Hair follicle dermal papilla cell (primary cell): Measurements from ENCODE around the gene FERMT3. TPM values are rescaled to one million over a fixed set of nuclear protein-coding genes. Genes with fewer than 3 reads are reported as not detected.

Source experiments
- total RNA-seq: library from RNA; depleted of rRNA; stranded (reverse); fragments of >200 nt; gene quantifications from 2 replicates; pipeline ENCODE4 v1.2.3, GENCODE V29; 2012

The FERMT3 gene
- total RNA-seq = 1.1 and 1.9 TPM in 2 replicates

DNA sequence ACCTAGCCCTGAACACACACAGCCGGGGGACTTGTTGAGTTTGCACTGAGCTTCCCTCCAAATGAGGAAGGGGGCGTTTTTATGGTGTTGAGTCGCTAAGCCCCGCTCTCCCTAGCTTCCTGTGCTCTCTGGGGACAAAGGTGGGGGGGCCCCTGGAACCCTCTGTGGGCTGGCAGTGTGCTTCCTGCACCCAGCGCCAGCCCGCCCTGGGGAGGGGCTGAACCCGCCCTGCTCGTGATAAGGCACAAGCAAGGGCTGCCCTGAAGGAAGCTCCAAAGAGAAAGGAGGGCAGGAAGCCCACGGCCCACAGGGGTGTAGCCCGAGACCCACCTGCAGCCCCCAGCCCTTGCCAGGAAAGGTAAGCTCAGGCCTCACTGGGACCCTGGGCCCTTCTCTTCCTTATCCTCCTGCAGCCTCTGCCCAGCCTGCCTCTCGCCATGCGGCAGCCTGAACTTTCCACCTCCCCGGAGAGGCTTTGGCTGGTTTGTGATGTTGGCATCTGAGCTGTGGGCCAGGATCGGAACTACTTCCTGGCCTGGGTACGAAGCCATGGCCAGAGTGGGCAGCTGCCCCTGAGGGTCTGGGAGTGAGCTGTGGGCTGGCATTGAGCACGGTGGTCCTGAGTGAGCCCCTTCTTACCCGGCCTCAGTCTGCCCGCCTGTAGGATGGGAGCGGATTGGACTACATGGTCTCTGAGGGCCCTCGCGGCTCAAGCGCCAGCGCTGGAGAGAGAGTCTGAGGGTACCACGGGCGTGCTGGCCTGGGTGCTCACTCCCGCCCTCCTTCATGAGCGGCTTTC lies at the start of gene FERMT3:
FERMT3 (plus strand) TSS at position 265 of the 799 bp plus-strand sequence. CDS start 644 bp downstream, outside the sequence.

DNA sequence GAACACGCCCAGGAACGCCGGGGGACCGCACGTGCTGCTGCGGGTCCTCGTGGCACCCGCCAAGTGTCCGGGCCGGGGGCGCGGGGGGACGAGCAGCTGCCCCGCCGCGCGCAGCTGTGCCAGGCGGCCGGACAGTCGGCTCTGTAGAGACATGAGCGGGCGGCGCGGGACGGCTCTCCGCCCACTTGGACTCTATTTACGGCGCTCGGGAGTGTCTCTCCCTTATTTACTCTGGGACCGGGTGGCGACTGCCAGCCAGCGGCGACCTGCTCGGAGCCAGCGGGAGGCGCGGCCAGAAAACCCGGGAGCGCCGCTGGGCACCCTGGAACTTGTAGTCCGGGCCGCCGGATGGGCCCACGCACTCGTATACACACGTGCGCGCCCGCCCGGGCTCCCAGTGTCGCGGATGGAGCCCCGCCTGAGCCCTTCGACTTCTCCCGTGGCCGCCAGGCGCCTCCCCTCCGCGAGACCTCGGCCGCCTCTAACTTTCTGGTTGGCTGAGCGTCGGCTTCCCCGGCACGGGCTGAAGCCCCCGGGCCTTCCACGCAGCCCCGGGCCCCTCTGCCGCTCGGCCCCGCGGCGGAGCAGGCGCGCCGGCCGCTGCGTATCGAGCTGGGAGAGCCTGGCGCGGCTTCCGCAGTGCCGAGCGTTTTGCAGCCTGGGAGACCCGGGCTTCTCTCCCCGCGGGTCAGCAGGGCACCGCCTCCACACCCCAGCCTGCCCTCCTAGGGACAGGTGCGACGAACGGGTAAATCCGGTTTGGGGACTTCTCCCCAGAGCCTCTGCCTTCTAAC lies 40.5 kb upstream of the FERMT3 start, which contains the start of gene MACROD1:
MACROD1 (minus strand) TSS at position 272 of the 794 bp plus-strand sequence; CDS start at position 153, 119 bp downstream.

DNA sequence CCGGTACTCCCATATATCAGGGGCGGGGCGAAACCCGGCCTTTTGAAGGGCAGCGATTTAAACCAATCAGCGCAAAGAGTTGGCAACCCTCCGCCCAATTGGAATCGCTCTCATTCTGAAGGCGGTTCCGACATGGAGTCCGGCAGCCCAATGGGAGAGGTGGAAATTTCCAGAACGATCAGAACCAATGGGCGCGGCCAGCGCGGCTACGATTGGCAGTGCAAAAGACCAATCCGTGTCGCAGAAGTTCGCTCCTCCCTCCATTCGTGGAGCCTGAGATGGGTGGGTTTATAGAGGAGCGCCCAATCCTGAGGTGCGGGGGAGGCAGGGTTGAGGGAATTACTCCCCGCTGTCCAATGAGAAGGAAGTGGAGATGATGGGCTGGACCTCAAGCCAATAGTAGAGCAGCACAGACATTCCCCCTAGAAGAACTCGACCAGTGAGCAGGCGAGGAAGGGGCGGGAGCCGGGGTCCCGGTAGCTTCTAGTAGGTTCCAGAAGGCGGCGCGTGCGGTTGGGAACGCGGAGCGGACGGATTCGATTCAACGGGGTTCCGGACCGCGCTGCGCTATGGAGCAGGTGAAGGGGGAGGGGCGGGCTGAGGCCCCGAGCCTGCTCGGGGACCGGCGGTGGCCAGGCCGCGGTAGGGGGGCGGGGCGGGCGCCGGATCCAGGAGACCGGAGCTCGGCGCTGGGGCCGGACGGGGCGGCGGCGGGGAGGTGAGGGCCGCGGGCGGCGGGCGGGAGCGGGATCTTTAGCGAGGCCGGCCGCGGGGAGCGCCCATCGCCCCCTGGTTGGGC lies 20.6 kb upstream of the FERMT3 start, which contains the start of gene STIP1:
STIP1 (plus strand) TSS at position 479 of the 799 bp plus-strand sequence; CDS start at position 570, 91 bp downstream.

DNA sequence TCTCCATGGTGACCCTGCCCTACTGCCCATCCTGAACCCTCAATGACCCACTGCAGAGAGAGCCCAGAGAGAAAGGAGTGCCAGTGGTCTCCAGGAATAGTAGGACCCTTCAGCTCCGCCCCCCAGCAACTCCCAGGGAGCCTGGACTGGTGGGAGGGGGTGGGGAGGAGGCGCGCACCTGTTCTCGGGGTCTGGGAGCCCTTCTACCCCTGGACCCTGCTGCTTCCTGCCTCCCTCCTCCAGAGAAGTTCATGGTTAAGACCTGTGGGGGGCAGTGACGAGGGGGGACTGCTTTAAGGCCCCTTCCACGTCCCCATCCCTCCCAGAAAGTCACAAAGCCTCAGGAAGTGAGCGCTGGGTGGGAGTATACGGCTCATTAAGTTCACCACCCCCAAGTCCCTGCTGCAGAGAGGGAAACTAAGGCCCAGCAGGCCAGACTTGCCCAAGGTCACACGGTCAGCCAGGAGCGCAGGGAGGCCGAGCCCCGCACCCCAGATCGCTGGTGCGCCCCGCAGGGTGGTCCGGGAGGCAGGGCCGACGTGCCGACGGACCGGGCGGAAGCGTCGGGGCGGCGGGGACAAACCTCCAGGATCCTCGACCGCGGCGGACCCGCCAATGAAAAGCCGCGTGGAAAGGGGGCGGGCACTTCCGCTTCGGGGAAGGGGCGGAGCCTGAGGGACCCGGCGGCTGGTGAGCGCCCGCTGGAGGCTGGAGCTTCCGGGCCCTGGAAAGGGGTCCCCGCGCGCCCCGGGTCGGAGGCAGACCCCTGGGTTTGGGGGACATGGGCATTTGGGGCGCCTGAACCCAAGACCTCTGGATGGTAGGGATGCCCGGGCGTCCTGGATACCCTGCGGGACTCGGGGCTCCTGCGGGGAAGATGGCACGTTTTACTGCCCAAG lies 19.3 kb downstream of the FERMT3 start, which contains the start of the genes NUDT22 and TRPT1:
NUDT22 (plus strand) TSS at position 667 of the 899 bp plus-strand sequence. CDS start 379 bp downstream, outside the sequence.
TRPT1 (minus strand) TSS at position 579 of the 899 bp plus-strand sequence; CDS start at position 253, 326 bp downstream.

DNA sequence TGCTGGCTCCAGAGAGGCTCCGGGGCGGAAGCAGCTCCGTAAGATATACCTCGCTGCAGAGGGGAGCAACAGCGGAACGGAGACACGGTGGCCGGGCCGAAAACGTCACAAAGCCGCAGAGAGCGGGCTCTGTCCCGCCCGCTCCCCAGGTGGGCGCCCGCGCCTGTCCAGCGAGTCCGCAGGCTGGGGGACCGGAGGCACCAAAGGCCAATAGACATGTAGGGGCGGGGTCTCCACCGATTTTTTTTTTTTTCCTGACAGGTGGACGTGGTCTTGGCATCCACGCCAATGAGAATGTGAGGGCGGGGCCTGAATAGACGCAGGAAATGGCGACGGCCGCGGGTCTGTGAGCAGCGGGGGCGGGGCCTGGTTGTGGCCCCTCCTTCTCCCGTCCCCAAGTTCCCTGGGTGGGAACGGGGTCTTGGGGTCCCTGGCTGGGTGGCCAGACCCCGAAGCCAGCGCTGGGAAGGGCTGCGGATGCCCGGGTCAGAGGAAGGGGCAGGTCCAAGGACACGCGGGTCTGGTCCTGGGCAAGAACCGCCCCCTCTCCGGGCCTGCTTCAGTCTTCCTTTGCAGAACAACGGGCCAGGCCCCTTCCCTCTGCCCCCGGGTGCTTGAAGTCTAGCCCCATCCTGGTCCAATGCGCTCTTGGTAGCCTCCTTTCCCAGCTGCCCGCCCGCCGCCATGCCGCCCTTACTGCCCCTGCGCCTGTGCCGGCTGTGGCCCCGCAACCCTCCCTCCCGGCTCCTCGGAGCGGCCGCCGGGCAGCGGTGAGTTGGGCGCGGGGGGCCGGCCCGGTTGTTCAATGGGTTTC lies 23.9 kb downstream of the FERMT3 start, which contains the start of gene DNAJC4:
DNAJC4 (plus strand) TSS at position 378 of the 814 bp plus-strand sequence; CDS start at position 685, 307 bp downstream.

DNA sequence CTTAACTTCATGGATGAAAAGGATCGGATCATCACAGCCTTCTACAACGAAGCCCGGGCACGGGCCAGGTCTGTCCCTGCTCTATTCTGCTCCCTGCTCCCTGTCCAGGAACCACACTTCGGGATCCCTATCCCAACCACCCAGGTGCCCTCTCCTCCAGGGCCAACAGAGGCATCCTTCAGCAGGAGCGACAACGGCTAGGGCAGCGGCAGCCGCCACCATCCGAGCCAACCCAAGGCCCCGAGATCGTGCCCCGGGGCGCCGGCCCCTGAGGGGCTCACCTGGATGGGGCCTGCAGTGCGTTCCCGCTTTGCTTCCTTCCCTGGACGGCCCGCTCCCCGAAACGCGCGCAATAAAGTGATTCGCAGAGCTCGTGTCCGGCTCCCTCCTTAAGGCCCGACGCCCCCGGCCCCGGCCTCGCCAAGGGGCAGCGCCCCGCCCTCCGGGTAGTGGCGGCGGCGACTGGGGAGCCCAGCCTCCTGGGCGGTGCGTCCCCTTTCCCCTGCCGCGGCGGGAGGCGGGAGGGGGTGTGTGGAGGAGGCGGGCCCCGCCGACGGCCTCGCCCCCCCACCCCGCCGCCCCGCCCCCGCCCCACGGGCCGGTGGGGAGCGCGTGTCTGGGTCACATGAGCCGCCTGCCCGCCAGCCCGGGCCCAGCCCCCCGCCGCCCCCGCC lies 27.5 kb downstream of the FERMT3 start, which contains the start of gene VEGFB:
VEGFB (plus strand) TSS at position 672 of the 674 bp plus-strand sequence. CDS start 250 bp downstream, outside the sequence.

DNA sequence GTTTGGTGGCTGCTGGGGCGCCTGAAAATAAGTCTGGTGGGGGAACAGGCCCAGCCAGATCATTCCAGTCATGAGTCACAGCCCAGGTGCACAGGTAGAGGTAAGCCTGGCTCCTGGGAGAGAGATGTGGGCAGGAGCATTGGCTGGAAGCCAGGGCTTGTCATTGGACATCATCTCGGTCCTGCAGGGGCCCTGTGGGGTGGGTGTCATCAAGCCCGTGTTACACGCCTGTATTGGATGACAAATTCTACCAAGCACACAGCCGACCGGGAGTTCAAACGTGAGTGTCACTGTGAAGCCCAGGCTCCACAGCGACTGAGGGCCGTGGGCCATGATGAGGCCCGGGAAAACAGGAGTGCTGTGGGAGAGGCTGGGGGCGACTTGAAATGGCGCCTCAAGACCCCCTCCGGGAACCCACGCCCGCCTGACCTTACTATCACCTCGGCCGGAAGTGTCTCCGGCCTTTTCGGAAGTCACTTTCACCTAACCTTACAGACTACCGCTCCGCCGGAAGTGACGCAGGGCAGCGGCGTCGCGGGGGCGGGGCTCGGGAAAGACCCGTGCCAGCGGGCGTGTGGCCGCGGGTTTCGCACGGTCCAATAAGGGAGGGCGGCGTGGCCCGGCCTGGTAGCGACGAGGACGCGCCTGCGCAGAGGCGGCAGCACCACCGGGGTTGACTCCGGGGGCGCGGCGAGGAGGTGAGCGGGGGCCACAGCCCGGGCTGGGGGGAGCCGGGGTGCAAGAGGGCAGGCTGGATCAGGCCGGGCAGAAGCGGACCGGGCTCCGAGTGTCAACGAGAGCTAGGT lies 34.1 kb downstream of the FERMT3 start, which contains the start of gene FKBP2:
FKBP2 (plus strand) TSS at position 661 of the 806 bp plus-strand sequence. CDS start 1,293 bp downstream, outside the sequence.

DNA sequence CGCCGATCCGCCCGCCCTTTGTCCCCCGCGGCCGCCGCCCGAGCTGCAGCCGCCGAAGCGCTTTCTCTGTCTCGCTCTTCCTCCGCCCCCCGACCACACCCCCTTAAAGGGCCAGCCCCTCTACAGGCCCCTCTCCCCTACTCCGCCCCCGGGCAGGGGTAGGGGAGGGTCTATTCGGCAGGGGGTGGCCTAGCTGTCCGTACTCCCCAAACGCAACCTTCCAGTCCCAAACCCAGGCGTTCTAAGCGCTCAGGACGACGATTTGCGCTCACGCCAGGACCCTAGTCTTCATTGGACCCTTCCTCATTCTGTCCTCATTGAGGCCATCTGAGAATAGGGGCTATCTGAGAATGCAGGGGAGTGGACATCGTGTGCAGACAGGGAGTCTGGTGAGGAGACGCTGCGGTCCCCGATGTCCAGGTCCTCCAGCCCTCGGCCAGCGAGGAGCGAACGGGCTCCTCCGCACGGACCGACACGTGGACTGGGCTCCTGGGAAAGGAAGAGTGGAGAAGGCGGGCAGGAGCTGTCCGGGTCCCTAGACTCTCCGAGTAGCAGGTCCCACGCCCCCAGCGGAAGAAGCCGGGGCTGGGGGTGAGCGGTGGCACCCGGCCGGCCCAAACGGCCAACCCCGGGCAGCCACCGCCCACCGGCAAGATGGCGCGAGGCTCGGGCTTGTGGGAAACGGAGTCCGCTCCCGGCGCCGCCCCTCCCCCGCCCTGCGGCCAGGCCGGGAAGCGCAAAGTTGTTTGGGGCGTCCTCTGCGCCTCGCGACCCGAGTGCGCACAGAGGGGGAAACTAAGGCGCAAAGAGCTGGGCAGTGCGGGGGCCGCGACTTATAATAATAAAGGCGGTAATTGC lies 40.6 kb downstream of the FERMT3 start, which contains the start of gene PPP1R14B:
PPP1R14B (minus strand) TSS at position 73 of the 858 bp plus-strand sequence. CDS start 270 bp downstream, outside the sequence.

DNA sequence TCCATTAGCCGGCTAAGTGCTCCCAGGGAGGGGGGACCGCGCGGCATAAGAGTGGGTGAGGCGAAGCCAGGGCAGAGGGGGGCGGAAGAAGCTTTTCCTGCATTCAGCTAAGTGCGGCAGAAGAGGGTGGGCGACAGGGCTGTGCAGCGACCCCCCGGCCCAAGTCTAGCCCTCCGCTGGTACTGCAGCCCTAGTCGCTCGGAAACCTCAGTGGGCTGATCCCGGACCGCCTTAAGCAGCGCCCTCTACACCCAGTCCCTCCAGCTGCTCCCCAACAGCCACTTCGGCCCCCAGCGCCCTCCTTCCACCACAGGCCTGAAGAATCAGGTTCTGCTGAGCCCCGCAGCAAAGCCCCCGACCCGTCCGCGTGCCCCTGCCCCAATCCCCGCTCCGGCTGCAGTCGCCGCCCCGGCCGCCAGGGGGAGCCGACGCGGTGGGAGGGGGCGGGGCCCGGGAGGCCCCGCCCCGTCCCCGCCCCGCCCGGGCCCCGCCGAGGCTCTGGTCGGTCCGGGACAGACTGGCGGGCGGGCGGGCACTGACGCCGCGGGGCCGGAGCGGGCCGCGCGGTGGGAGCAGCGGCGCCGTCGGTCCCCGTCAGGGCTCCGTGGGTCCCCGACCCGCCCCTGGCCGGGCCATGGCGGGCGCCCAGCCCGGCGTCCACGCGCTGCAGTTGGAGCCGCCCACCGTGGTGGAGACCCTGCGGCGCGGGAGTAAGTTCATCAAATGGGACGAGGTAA lies 44.7 kb downstream of the FERMT3 start, which contains the start of gene PLCB3:
PLCB3 (plus strand) TSS at position 515 of the 737 bp plus-strand sequence; CDS start at position 635, 120 bp downstream.

Other genes with a start within 250 kb of the FERMT3 start
- gene COX8A, start 232.1 kb upstream of the FERMT3 start, total RNA-seq = 162 and 285 TPM in 2 replicates
- 34.4 and 35.7 TPM in 2 replicates for gene OTUB1, start 220.3 kb upstream of the FERMT3 start, total RNA-seq
- gene FLRT1, start 170.8 kb upstream of the FERMT3 start, total RNA-seq = under 0.01 and 0.32 TPM in 2 replicates
- 16.1 and 21.0 TPM in 2 replicates for gene MACROD1, start 40.6 kb upstream of the FERMT3 start, total RNA-seq
- gene STIP1, start 20.6 kb upstream of the FERMT3 start, total RNA-seq = 110 and 125 TPM in 2 replicates
- 18.8 and 38.6 TPM in 2 replicates for gene TRPT1, start 19.5 kb downstream of the FERMT3 start, total RNA-seq
- gene NUDT22, start 19.6 kb downstream of the FERMT3 start, total RNA-seq = 40.2 and 49.3 TPM in 2 replicates
- 8.0 and 8.5 TPM in 2 replicates for gene DNAJC4, start 23.8 kb downstream of the FERMT3 start, total RNA-seq
- 20.6 and 24.8 TPM in 2 replicates for gene VEGFB, start 27.9 kb downstream of the FERMT3 start, total RNA-seq
- 21.1 and 29.4 TPM in 2 replicates for gene FKBP2, start 34.4 kb downstream of the FERMT3 start, total RNA-seq
- 102 and 129 TPM in 2 replicates for gene PPP1R14B, start 40.2 kb downstream of the FERMT3 start, total RNA-seq
- gene PLCB3, start 44.8 kb downstream of the FERMT3 start, total RNA-seq = 60.6 and 68.5 TPM in 2 replicates
- 64.0 and 66.5 TPM in 2 replicates for gene BAD, start 77.9 kb downstream of the FERMT3 start, total RNA-seq
- 11.1 and 13.5 TPM in 2 replicates for gene GPR137, start 79.1 kb downstream of the FERMT3 start, total RNA-seq
- gene KCNK4, start 84.6 kb downstream of the FERMT3 start, total RNA-seq = 0.12 TPM in 1 of 2 replicates, not detected in the other
- gene CATSPERZ, start 93.6 kb downstream of the FERMT3 start, total RNA-seq = not detected in 2 replicates
- gene ESRRA, start 98.8 kb downstream of the FERMT3 start, total RNA-seq = 22.6 and 30.2 TPM in 2 replicates
- 72.2 and 107 TPM in 2 replicates for gene TRMT112, start 110.8 kb downstream of the FERMT3 start, total RNA-seq
- gene PRDX5, start 111.4 kb downstream of the FERMT3 start, total RNA-seq = 151 and 192 TPM in 2 replicates
- 0.16 and 0.36 TPM in 2 replicates for gene CCDC88B, start 133.5 kb downstream of the FERMT3 start, total RNA-seq
- 50.1 and 54.0 TPM in 2 replicates for gene RPS6KA4, start 152.4 kb downstream of the FERMT3 start, total RNA-seq